Astrocyte of the spinal cord (primary cell): Measurements from ENCODE around the gene SAYSD1.

Experiments
- DNase-seq: peaks from one replicate; pipeline ENCODE4 v3.0.0; 2011; ENCODE audit warnings: low read depth, low spot score
- H3K4me3 ChIP-seq: 2 replicates; pipeline ENCODE4 v1.5.1; 2011; ENCODE audit warnings: low read depth, mild to moderate bottlenecking, low read length, moderate library complexity
- in situ Hi-C: cut with HindIII; loops from 2 replicates; pipeline ENCODE4 v1.10.0; 2017; ENCODE audit warnings: low sequenced_read_pairs
- TF ChIP-seq, protein P1 (sequence below): IDR thresholded peaks from 2 replicates; pipeline ENCODE4 v1.5.1; 2012; ENCODE audit warnings: low read depth, mild to moderate bottlenecking, low read length, inconsistent platforms

SAYSD1 gene

DNA sequence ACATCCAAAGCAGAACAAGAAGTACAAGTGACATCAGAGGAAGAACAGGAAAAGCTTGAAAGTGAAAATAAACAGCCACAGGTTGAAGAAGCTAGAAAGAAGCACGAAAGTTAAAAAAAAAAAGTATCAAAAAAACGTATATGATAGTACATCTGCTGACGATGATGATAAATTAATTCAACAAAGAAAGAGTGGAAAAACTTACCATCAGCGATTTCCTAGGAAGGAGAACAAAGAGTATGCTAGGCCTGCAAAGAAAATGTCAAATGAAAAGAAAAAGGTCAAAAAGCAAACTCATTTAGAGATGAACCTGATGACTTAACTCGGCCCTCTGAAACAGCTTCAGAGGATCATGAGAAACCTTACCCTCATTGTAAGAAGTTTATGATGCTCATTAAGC lies 3.7 kb downstream of the SAYSD1 start:
- TF ChIP-seq, protein P1, sequence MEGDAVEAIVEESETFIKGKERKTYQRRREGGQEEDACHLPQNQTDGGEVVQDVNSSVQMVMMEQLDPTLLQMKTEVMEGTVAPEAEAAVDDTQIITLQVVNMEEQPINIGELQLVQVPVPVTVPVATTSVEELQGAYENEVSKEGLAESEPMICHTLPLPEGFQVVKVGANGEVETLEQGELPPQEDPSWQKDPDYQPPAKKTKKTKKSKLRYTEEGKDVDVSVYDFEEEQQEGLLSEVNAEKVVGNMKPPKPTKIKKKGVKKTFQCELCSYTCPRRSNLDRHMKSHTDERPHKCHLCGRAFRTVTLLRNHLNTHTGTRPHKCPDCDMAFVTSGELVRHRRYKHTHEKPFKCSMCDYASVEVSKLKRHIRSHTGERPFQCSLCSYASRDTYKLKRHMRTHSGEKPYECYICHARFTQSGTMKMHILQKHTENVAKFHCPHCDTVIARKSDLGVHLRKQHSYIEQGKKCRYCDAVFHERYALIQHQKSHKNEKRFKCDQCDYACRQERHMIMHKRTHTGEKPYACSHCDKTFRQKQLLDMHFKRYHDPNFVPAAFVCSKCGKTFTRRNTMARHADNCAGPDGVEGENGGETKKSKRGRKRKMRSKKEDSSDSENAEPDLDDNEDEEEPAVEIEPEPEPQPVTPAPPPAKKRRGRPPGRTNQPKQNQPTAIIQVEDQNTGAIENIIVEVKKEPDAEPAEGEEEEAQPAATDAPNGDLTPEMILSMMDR: no peak
- no peak overlapping the region for H3K4me3 ChIP-seq
- DNase-seq: no peak
- in situ Hi-C loops: no loop called here

- in situ Hi-C loops: no loop called here
- no peak for DNase-seq
- no peak overlapping the region for H3K4me3 ChIP-seq
- TF ChIP-seq, protein P1: no peak
Measured at GRCh38 chr6:39108041-39108839, 6.7 kb downstream of the SAYSD1 start.

DNA sequence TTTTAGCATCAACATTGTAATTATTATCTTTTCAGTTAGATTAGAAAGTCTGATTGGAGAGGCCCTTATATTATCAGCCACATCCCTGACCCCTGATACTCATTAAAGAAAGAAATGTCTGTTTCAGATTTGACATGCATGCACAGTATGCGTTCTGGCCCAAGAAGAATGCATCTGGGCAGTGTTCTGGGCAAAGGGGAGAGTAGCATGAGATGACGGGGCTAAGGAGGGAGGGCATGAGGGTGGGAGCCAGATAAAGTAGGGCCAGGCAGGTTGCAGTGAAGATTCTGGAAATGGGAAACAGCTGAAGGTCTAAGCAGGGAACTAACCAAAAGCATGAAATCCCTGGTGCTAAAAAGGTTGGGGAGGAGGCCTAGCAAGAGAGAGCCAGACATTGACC lies 7.3 kb downstream of the SAYSD1 start:
- H3K4me3 ChIP-seq: no peak overlapping the region
- TF ChIP-seq, protein P1: no peak
- no peak for DNase-seq
- in situ Hi-C loops: no loop called here

DNA sequence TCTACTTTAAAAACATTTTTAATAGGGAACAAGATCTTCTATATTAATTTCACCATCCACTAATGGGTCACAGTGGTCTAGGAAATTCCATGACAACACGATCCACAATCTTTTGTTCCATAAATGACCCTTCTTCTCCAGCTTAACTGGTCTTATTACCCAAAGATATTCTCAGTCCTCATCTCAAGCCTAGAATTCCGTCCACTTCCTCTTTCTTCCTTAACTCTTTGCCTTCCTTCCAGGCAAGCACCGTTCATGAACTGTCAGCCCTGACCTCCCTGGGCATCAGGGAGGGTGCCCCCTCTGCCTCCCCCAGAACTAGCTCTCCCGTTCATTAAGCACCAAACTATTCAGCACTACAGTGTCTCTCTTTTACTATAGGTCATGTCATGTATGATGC lies 8.0 kb downstream of the SAYSD1 start:
- H3K4me3 ChIP-seq: no peak overlapping the region
- in situ Hi-C loops: no loop called here
- no peak for DNase-seq
- TF ChIP-seq, protein P1: no peak

DNA sequence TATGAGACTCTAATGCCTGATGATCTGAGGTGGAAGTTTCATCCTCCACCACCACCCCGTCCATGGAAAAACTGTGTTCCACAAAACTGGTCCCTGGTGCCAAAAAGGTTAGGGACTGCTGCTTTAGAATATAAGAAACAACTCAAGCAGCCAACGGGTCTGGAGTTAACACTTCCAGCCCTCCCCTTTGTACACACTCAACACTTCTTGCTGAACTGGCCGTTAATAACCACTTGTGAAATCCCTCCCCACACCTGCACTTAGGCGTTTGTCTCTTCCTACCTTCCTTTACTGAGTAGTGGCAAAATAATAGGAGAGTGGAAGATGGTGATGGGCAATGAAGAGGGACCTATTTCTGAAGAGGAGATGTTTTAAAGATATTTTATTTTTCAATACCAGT lies 10.5 kb downstream of the SAYSD1 start:
- no peak overlapping the region for H3K4me3 ChIP-seq
- no peak for DNase-seq
- in situ Hi-C loops: no loop called here
- TF ChIP-seq, protein P1: no peak

DNA sequence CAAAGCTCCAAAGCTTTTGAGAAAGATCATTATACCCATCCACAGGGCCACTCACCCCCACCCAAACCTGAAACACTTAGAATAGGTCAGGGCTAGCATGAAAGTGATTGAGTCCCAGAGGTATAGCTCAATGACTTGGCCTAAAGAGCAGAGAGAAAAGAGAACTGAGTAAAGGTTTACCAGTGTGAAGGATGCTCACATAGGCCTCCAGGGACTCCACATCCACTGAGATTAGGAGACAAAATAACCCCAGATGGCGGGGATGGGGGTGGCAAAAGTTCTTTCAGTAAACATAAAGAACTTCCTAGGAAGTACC lies 12.2 kb downstream of the SAYSD1 start:
- H3K4me3 ChIP-seq: no peak overlapping the region
- in situ Hi-C loops: no loop called here
- TF ChIP-seq, protein P1: no peak
- no peak for DNase-seq
